HT1080 (cell line): ENCODE data around the gene DPP6. TPM values are rescaled to one million over a fixed set of nuclear protein-coding genes. Genes with fewer than 3 reads are reported as not detected.

Experiments
- DNase-seq: peaks from one replicate; pipeline ENCODE4 v3.0.0-alpha.2; 2015; ENCODE audit warnings: low read depth
- total RNA-seq: library from RNA; depleted of rRNA; stranded (reverse); fragments of >200 nt; shearing (Covaris generic); gene quantifications from 2 replicates; pipeline ENCODE4 v1.2.3, GENCODE V29; 2014

The DPP6 gene
- total RNA-seq, 1 experiment from 2014 or later = not detected

DNA sequence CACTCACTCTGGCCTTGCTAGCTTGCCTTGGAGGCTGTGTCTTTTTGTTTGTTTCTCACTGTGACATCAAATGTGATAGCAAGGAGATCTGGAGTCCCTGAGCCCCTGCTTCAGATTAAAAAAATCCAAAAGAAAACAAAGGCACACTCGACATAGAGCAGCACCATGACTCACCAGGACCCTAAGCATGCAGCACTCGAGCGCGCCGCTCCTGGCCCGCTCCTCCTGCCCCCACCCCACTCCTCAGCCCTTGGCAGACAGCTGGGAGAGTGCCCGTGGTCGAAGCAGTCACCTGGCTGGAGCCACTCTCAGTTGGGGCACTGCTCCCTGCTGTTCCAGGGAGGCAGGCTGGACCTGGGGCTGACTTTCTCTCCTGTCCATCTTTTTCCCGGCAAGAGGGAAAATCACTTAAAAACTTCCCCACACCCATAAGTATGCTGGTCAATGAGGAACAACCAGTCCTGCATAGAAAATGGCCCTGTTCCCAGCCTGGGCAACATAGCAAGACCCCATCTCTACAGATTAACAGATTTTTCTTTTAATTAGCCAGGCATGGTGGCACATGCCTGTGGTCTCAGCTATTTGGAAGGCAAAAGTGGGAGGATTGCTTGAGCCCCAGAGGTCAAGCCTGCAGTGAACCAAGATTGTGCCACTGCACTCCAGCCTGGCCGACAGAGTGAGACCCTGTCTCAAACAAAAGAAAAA lies 822.4 kb downstream of the DPP6 start:
- DNase-seq = no peak

DNA sequence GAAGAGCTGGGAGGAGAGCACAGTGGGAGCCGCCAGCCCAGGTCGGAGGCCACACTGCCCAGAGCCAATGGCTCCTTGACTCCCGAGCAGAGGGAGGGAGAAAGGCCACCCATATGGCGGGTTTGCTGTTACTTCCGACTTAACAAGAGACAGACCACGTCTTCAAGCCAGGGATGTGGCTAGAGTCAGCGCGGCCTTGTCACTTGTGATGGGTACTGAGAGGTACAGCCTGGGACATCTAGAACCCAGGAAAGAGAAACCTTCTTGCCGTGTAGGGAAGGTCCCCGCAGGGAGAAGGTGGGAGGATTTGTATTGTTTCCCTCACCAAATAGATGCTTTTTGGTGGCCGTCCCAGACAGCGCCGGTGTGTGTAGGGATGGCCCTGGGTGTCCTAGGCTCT lies 823.1 kb downstream of the DPP6 start:
- DNase-seq = no peak

DNA sequence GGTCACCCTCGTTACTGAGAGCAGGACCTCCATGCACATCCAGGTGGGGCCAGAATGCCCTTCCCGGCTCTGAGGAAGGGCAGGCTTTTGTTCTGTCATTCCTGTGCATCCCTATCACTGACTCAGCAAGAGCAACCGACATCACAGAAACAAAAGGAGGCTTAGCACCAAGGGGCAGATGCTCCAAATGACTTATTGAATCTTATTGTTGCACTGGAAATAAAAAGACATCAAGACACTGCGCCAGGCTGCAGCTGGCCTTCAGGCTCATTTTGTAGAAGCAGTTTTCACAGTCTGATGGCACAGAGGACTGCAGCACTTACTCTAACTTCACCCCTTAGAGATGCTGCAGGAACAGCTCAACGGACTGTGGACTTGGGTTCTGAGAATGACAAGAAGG lies 824.3 kb downstream of the DPP6 start:
- DNase-seq = no peak

DNA sequence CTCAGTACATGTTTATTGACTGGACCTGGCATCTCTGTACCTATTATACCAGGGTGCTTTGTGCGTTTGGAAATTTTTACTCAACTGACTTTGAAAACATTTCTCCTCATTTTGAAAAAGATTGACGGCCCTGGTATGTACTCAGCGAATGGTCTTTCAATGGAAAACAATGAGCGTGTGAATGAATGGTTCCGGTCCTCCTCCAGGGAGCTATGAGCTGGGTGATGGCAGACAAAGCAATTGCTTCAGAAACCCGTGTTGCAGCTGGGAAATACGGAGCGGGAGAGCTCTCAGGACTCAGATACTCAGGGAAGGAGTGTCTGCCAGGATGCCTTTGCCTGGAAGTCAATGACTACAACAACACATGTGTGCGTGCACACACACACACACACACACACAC lies 824.8 kb downstream of the DPP6 start:
- DNase-seq = no peak

DNA sequence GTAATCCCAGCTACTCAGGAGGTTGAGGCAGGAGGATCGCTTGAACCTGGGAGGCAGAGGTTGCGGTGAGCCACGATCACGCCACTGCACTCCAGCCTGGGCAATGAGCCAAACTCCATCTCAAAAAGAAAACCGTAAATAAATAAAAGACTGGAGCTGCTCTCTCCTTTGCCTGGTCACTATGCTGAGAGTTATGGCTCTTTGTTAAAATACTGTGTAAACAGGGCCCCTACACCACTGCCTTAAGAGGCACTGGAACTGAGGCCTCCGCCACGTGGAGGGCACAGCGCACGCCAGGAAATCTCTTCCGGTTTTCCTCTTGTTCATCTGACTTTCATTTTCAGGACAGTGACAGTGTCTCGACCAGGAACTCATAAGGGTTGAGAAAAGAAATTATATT lies 827.4 kb downstream of the DPP6 start:
- no peak for DNase-seq

DNA sequence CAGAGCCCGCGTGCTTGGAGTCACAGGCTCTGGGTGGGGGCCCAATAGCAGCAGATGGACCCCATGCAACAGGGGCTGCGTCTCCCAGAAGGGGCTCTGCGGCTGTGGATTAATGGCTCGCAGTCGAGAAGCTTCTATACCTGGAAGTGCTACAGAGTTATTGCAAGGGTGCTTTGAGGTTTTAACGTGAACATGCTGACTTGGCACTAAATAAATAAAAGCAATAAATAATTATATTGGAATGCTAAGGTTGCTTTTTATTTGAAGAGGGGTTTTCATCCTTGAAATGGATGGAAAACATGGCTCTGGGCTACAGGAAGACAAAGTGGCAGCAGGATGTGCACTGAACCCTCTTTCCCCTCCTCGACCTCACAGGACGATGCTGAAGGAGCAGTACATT lies 828.3 kb downstream of the DPP6 start:
- DNase-seq = no peak

DNA sequence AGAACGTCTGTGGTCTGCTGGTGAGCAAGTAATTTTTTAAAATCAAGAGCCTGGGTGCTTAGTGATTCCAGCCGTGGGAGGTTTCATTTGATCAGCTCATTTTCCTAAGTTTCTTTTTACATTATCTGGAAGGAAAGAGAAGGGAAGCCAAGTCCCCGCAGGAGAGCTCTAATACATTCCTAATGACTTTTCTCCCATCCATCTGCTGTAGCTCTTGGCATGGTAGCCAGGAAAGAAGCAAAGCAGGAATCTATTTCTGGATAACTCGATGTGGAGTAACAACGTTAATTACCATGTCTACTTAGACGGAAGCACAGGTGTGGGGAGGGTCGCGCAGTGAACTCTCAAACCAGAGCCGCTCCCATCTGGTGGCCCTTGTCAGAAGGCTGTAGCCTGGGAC lies 828.8 kb downstream of the DPP6 start:
- no peak for DNase-seq

DNA sequence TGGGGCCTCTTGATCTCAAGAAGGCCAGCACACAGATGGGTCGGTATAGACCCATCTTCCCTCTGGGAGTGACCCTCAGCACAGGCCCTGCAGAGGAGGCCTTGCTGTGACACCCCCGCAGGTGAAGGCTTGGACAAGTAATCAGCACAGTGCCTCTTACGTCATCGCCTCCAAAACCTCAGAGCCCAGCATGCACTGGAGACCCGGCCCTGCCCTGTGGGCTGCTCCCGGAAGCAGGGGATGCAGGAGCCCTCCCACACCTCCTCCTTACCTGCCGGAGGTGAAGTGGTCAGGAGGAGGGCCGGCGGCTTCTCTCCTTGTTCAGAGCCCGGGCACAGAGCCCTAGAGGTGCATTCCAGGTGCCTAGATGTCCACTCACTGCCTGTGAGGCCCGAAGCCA lies 829.3 kb downstream of the DPP6 start:
- no peak for DNase-seq

DNA sequence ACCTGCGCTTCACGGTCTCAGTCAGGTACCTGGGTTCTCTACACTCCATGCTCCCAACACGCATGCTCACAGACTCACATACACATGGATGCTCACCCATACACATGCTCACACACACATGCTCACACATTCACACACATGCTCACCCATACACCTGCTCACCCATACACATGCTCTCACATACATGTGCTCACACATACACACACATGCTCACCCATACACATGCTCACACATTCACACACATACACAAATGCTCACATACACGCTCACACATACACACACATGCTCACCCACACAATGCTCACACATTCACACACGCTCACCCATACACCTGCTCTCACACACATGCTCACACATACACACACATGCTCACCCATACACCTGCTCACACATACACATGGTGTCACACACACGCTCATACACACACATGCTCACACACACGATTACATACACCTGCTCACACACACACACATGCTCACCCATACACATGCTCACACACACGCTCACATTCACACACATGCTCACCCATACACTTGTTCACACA lies 830.8 kb downstream of the DPP6 start:
- DNase-seq = no peak

DNA sequence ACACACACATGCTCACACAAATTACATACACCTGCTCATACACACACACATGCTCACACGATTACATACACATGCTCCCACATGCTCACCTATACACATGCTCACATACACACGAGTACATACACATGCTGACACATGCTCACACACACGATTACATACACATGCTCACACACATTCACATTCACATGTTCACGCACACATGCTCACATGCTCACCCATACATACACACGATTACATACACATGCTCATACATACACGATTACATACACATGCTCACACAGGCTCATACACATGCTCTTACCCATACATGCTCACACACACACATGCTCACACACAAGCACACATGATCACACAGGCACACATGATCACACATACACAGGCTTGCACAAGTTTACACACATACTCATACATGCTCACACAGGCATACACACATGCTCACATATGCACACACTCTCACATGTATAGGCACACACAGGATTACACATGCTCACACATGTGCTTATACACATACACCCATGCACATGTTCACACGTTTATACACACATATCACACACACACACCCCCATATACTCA lies 832.2 kb downstream of the DPP6 start:
- no peak for DNase-seq

DNA sequence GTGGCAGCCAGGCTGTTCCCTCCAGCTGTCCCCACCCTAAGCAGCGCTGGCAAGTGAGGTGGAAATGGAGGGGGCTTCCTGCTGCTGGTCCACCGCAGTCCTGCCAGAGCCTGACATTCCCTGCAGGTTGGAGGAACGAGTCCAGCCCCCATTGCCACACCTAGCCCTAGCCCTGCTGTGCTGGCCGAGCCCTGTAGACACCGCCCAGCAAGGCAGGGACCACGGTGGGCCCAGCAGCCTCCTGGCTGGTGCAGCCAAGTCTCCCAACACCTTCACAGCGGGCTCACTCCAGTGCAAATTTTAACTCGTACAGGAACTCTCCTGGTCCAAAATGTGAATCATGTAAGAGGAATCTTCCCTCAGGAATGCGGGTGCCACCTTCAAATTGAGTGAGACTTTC lies 834.4 kb downstream of the DPP6 start:
- DNase-seq = no peak

DNA sequence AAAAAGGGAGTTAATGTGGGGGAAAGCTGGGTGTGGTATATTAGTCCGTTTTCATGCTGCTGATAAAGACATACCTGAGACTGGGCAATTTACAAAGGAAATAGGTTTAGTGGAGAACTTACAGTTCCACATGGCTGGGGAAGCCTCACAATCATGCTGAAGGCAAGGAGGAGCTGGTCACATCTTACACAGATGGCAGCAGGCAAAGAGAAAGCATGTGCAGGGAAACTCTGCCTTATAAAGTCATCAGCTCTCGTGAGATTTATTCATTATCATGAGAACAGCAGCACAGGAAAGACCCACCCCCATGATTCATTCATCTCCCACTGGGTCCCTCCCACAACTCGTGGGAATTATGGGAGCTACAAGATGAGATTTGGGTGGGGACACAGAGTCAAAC lies 836.5 kb downstream of the DPP6 start:
- DNase-seq = no peak

DNA sequence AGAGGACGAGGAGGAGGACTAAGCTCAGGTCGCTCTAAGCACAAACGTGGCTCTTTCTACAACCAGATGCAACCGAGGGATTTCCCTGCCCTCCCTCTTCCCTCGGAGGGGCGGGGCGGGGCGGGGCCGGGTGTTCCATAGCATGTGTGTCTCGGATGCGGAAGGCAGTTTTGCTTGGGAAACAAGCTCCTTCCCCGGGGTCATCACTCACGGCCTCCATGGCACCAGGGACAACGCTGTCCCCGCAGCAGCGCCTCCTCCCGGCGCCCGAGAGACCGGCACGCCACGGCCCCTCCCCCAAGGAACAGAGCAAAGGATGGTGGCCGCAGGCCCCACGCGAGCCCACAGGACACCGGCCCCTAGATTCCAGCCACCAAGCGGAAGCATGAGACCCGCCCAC lies 840.3 kb downstream of the DPP6 start:
- DNase-seq = no peak

DNA sequence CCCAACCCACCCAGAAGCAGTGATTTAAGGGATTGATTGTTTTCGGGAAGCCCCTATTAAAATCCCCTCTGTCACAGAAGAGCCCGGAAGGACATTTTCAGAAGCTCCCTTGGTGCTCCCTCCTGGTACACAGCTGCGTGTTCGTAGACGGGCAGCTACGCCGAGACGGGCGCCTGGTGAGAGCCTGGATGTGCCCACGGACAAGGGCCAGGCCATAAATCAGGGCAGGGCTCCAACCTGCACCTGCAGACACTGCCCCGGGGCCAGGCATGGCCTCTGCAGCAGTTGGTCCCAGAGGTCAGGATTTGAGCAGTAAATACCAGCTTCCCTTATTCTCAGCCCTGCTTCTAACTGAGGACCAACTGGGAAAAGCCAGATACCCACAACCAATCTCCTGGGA lies 843.9 kb downstream of the DPP6 start:
- DNase-seq = no peak

DNA sequence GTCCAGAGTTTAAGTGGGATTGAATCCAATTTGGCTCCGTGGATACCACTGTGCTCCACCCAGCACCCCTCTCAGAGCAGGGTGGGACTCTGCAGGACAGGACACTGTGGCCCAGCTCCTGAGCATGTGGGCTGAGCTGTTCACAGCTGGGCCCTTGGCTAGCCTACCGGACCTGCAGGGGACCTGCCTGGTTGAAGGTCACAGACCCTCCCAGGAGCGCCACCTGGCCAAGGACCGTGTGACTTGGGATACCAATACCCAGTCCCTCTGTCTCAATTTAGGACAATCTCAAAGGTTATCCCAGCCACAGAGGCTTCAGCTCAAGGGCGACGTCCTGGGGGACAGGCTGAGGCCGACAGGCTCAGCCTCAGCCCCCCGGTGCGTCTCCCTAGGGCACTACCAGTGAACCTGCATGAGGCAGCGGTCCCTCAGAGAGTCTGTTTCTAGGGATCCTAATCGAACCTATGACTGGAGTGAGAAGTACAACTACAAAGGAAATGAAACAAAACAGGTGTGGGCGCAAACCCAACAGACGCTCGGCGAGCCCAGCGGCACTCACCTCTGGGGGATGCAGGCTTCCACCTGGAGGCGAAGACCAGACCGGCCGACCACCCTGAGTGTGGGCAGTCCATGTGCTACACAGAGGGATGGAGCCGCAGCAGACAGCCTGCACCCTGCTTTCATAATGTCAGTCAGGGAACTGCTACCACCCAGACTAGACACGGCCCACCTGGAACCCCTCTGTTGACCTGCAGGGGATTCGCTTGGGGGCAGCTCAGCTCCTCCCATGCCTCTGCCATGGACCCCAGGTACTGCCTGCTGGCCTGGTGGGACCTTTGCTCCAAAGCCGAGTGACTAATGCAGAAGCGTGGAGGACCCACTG lies 847.0 kb downstream of the DPP6 start:
- no peak for DNase-seq

DNA sequence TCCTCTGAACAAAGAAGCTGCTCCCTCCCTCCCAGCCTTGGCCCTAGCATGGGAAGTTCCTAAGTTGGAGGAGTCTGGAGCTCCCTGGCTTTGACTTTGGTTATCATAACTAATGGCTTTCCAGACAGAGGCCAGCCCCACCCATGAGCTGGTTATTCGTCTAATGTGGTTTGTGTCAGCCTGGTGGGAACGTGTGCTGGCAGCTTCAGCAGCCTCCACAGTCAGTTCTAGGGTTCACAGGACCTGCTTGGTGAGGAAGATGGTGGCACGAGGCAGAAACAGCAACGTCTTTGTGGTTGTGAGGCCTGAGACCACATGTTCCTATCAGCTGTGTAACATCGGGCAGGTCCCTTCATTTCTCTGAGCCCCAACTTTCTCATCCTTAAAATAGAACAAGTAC lies 847.7 kb downstream of the DPP6 start:
- DNase-seq = no peak

DNA sequence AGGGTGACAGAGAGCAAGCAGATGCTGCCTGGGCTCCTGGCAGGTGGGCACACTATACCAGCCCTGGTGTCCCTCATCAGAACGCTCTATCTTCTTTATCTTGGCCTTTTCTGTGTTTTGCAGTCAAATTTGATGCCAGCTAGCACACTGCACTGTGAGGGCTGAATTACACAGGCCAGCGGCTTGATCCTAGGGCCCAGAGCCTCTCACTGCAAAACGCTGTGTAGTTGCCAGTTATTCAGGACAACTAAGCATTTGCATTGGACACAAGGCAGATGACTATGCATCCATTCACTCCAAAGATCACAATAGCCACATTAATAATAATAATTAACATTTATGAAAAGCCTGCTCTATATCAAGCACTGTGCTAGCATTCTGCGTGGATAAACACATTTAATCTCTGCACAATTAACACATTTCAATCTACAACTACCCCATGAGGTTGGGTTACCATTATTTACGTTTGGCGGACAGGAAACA lies 850.4 kb downstream of the DPP6 start:
- no peak for DNase-seq

DNA sequence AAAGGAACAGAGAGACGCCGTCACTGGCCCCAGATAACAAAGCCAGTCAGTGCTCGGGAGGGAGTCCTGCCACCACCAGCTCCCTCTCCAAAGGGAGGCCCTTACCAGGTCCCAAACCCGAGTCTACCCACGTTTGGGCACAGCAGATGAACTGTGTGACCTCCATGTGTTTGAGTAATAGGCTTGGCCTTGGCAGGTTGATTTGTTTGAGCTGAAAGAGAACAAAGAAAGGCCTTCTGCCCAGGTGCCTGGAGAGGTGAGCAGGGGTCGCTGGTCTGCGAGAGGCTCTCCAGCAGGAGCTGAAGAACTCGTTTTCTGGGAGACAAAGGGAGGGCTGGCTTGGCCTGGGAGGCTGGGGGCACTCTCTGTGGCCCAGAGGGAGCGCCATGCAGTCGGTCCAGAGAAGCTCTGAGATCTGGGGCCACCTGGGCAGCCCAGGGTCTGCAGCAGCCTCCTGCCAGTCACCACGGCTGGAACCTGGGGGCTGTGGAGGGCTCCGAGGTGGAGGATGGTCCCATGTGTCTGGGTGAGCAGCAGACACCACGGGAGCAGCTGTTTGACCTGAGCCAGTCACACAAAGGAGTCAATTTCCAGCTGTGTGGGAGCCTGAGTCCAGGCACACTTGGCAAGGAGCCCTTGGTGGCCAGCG lies 851.0 kb downstream of the DPP6 start:
- DNase-seq = no peak

DNA sequence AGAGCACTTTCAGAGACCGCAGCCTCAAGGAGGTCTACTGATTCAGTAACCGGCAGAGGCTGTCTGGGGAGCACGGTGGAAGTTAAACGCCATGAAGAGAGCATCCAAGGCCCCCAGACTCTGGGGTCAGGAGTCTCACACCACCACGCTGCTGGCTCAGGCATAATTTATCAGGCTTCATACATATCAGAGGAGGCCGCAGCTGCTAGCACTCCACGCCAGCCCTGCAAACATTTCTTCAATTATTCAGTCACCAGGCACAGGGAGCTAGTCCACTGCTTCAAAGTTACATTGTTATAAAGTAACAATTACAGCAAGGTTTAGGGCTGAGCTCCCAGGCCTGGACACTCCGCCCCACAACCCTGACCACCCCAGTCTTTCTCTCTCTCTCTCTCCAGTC lies 852.9 kb downstream of the DPP6 start:
- no peak for DNase-seq

DNA sequence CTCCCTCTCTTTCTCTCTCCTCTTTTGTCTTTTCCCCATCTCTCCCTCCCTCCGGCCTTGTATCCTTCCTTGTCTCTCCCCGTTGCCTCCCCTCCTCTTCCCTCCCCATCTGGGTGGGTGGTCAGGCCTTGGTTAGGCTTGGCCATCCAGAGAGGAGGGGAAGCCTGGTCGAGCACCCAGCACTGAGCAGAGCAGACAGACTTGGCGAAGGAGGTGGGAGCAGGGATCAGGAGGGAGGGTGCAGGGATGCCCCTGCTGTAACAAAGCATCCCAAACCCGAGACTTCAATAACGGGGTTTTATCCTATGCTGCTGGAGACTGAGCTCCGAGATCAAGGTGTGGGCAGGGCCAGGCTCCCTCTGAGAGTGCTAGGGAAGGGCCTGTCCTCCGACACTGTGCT lies 853.4 kb downstream of the DPP6 start:
- DNase-seq = no peak

DNA sequence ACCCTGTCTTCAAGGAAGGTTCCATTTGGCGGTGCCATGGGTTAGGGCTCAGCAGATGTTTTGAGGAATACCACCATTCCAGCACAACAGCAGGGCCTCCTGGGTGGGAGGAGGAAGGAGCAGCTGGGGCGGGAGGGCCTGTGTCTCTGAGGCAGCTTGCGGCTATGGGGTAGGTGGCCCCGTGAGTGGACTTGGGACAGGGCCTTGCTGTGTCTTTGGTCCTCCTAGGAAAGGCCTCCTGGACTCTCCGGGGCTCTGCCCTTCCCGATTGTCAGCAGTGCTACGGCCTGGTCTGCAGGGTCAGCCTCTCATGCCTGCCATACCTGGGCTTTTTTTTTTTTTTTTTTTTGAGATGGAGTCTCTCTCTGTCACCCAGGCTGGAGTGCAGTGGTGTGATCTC lies 854.0 kb downstream of the DPP6 start:
- DNase-seq = no peak
